ENCODE results near the gene SLC25A25.
"Not testable (repeated sequence)": the region's sequence is repeated elsewhere in the genome, so short reads cannot be mapped to it uniquely, and the experiment has no call there.

The SLC25A25 gene

GRCh38 chr9:128118971-128119665, 51.1 kb downstream of the SLC25A25 start:
- H3K27ac ChIP-seq: no peak overlapping the region
- no peak overlapping the region for H3K4me3 ChIP-seq

GRCh38 chr9:128120061-128120740, 52.2 kb downstream of the SLC25A25 start:
- Histone ChIP-seq H3K4me3 (no peak overlapping the region), H3K27ac (no peak overlapping the region)

- Histone ChIP-seq H3K4me3 (no peak overlapping the region), H3K27ac (no peak overlapping the region)
Measured at GRCh38 chr9:128120741-128121465, 52.9 kb downstream of the SLC25A25 start.

- no peak overlapping the region for H3K27ac ChIP-seq
Measured at GRCh38 chr9:128121466-128121810, 53.4 kb downstream of the SLC25A25 start.

GRCh38 chr9:128121924-128122808, 54.1 kb downstream of the SLC25A25 start:
- Histone ChIP-seq H3K4me3 (no peak overlapping the region), H3K27ac (no peak overlapping the region)

More at GRCh38 chr9:128121466-128121810, 53.4 kb downstream of the SLC25A25 start:
- no peak overlapping the region for H3K4me3 ChIP-seq

GRCh38 chr9:128122809-128123175, 54.8 kb downstream of the SLC25A25 start:
- no peak overlapping the region for H3K27ac ChIP-seq
- H3K4me3 ChIP-seq: no peak overlapping the region

GRCh38 chr9:128123451-128124080, 55.5 kb downstream of the SLC25A25 start:
- no peak overlapping the region for H3K4me3 ChIP-seq
- H3K27ac ChIP-seq: no peak overlapping the region

GRCh38 chr9:128124451-128124850, 56.4 kb downstream of the SLC25A25 start:
- H3K4me3 ChIP-seq: no peak overlapping the region
- H3K27ac ChIP-seq: no peak overlapping the region

GRCh38 chr9:128124873-128125579, 57.0 kb downstream of the SLC25A25 start:
- no peak overlapping the region for H3K4me3 ChIP-seq
- peak overlapping the region in 6 of 21 experiments; percentile 18 to 61 (median 38) for H3K27ac ChIP-seq

GRCh38 chr9:128125580-128126354, 57.7 kb downstream of the SLC25A25 start:
- H3K27ac ChIP-seq: peak overlapping the region in 9 of 21 experiments; percentile 13 to 61 (median 32)
- peak overlapping the region in 1 of 7 experiments; percentile 98 for H3K4me3 ChIP-seq

- peak within 1 kb of the TSS; percentile 75 to 98 (median 90) for H3K4me3 ChIP-seq
- H3K27ac ChIP-seq: peak within 1 kb of the TSS; percentile 58 to 100 (median 98)
Measured at GRCh38 chr9:128127568-128127989, 59.5 kb downstream of the SLC25A25 start, which contains the start of gene PTGES2. TSS of gene PTGES2 (minus strand) at chr9:128127729. CDS start at chr9:128127717, 12 bp downstream.

GRCh38 chr9:128127990-128128835, 60.2 kb downstream of the SLC25A25 start:
- peak overlapping the region; percentile 75 to 98 (median 90) for H3K4me3 ChIP-seq
- peak overlapping the region; percentile 58 to 100 (median 98) for H3K27ac ChIP-seq

- H3K4me3 ChIP-seq: peak overlapping the region; percentile 75 to 98 (median 90)
- H3K27ac ChIP-seq: peak overlapping the region in 20 of 21 experiments; percentile 87 to 100 (median 98)
Measured at GRCh38 chr9:128128836-128129590, 61.0 kb downstream of the SLC25A25 start.

GRCh38 chr9:128129976-128130590, 62.1 kb downstream of the SLC25A25 start:
- H3K4me3 ChIP-seq, H3K27ac ChIP-seq: not testable (repeated sequence)

GRCh38 chr9:128130651-128131050, 62.6 kb downstream of the SLC25A25 start:
- not testable (repeated sequence) for H3K4me3 ChIP-seq, H3K27ac ChIP-seq

GRCh38 chr9:128131346-128131745, 63.3 kb downstream of the SLC25A25 start:
- not testable (repeated sequence) for H3K4me3 ChIP-seq
- H3K27ac ChIP-seq: peak overlapping the region in 4 of 21 experiments; percentile 26 to 60 (median 42)
